G401.6 (cell line): ENCODE measurements around the gene SIGLEC1.

Source experiments
- FAIRE-seq: peaks from 2 replicates; lab custom pipeline; 2012; peaks lifted over from hg19 to GRCh38; lab: Jason Lieb, UNC

Gene SIGLEC1

GRCh38 chr20:3678856-3679720 is 33.3 kb downstream of the SIGLEC1 start:
- no peak for FAIRE-seq

DNA sequence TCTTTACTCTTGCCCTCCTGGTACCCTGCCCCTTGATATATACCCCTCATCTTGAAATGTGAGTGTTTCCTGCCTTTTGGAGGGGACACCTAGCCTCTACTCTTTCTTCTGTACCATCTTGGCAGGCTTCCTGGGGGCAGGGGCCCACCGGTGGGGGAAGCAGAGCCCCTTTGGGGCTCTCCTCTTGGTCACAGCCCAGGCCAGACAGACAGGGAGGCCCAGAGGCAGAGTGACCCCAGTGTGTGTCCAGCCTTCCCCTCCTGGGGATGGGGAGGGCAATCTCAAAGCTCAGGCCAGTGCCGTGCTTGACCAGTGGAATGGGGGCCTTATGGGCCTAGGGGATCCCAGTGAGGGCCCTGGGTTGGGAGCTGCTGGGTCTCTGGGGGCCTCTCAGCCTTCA is 34.2 kb downstream of the SIGLEC1 start:
- no peak for FAIRE-seq

- FAIRE-seq = no peak
Observed at GRCh38 chr20:3677733-3678132, 34.7 kb downstream of the SIGLEC1 start.

- no peak for FAIRE-seq
Observed at GRCh38 chr20:3674995-3675900, 37.2 kb downstream of the SIGLEC1 start.

DNA sequence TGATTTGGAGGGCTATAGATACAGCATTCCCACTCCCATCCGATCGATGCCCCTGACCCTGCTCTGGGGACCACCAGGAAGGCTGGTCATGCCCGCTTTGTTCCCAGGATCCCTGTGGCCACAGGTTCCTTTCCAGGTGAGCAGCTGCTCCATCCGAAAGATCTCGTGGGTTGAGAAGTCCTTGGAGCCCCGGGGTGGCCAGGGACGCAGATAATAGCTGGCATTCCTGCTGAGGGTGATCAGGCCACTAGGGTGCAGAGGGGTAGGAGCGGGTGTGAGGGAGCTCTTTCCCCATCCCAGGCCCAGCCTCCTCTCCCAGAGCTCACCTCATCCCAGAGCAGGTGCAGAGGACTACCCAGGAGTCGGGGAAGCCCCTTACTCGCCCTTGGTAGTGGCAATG is 38.0 kb downstream of the SIGLEC1 start:
- FAIRE-seq = no peak

DNA sequence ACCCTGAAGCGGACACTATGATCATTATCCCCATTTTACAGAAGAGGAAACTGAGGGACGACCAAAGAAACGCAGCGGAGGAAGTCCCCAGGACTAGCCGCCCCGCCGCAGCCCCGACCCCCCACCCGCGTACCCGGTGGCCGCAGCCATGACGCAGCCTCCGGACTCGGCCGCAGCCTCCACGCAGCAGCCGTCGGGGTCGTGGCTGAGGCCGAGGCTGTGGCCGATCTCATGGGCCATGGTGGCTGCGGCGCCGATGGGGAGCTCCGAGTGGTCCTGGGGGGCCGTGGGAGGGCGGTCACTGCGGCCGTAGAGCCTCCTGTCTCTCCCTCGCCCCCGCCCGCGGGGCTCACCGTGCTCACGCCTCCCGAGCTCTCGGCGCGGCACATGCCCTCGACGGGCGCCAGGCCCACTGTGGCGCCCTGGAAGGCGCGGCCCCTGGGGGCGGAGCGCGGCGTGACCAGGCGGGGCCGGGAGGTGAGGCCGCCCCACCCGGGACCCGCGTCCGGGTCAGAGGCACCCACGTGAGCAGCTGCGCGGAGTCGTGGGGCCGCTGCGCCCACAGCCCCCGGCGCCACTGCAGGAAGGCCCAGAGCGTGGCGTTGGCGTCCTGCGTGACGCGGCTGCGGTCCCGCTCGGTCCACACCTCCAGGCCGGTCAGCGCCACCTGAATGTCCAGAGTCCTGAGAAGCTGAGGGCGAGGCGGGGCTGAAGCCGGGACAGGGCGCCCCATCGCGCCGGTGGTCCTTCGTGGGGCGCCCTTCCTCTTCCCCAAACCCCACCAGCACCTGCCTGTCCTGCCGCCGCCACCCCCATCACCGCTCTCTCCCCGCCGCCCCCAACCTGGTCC is 39.0 kb downstream of the SIGLEC1 start:
- no peak for FAIRE-seq

GRCh38 chr20:3672547-3673171 is 39.7 kb downstream of the SIGLEC1 start:
- no peak for FAIRE-seq

GRCh38 chr20:3671986-3672546 is 40.3 kb downstream of the SIGLEC1 start:
- no peak for FAIRE-seq

DNA sequence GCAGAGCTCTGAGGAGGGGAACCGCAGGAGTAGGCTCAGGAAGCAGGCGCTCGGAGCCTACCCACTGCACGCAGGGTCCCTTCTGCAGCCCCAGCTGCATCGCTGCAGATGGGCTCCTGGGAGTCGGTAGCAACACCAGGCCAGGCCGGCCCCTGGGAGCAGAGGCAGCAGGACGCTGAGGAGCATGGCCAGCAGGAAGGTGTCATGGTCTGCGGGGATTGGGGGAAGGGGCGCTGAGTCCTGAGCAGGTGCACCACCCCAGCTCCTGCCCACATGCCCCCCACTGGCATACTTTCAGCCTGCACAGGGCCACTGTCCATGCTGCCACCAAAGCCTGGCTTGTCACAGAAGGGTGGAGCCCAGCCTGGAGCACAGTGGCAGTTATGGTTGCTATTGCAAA is 41.5 kb downstream of the SIGLEC1 start:
- no peak for FAIRE-seq

DNA sequence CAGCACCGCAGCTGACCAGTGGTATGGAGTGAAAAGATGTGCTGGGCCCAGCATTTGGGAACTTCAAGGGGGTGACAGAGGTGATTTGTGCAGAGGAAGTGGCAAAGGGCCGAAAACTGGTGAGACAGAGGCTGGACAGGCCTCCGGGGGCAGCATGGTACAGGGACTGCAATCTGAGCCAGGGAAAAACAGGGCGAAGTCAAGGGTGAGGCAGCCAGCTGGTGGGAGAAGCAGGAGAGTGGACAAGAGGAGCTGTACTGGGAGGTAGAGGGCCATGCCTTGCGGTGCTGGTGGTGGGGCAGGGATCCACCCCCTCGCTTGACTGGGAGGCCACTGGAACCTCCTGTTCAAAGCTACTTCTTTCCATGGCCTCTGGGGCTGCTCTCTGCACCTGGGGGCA is 41.9 kb downstream of the SIGLEC1 start:
- FAIRE-seq = no peak

GRCh38 chr20:3669710-3670367 is 42.6 kb downstream of the SIGLEC1 start:
- no peak for FAIRE-seq

GRCh38 chr20:3667434-3668037 is 44.9 kb downstream of the SIGLEC1 start:
- FAIRE-seq = no peak

- FAIRE-seq = no peak
Observed at GRCh38 chr20:3663858-3664257, 48.5 kb downstream of the SIGLEC1 start.

DNA sequence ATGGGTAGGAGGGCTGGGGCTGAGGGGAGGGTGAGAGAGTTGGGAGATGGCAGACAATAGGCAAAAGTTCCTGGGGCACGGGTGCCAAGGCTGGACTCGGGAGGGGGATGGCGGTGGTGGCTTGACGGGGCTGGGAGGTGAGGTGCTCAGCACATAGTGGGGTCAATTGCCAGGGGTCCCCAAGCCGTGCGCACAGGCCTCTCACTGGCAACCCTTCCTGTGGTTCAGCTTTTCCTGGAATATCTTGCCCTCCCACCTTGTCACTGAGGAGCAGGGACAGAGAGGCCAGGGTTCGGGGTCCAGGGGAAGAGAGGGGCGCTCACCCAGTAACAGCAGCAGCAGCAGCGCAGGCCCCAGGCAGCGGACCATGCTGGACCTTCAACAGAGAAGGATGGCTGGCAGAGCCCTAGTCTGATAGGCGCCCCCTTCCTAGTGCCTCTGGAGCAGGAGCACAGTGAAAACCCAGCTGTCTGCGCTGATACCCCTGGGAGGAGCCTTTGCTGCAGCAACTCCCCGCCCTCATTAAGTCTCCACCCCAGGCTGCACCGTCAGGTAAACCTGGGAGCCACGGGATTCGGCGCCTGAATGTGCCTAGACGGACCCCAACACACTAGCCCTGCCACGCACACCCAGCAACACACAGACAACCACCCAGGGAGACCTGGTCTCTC is 49.2 kb downstream of the SIGLEC1 start, which contains the start of gene GFRA4:
GFRA4 (minus strand) TSS at position 369 of the 671 bp plus-strand sequence; CDS start at position 369, 0 bp downstream.
- no peak for FAIRE-seq
